WERI-Rb-1 (cell line): ENCODE results near the gene ESRRG.

Experiments
- DNase-seq: peaks from one replicate; pipeline ENCODE4 v3.0.0-alpha.2; 2020
- H3K27ac ChIP-seq: fragments of 250-450 bp; sonication (Bioruptor Pico); 2 replicates; pipeline ENCODE4 v1.5.1; 2020; ENCODE audit warnings: mild to moderate bottlenecking, moderate library complexity
- H3K27me3 ChIP-seq: fragments of 250-450 bp; sonication (Bioruptor Pico); 2 replicates; pipeline ENCODE4 v1.5.1; 2021; ENCODE audit warnings: mild to moderate bottlenecking, low read depth, moderate library complexity; ENCODE audit not compliant: insufficient read depth, severe bottlenecking
- H3K36me3 ChIP-seq: fragments of 250-450 bp; sonication (Bioruptor Pico); 2 replicates; pipeline ENCODE4 v1.5.1; 2020; ENCODE audit warnings: mild to moderate bottlenecking, moderate library complexity
- H3K4me3 ChIP-seq: 2 replicates; pipeline ENCODE4 v1.5.1; 2011; ENCODE audit warnings: low read depth, mild to moderate bottlenecking, control low read depth, low read length
- H3K9me3 ChIP-seq: fragments of 250-450 bp; sonication (Bioruptor Pico); 2 replicates; pipeline ENCODE4 v1.5.1; 2021; ENCODE audit warnings: mild to moderate bottlenecking, moderate library complexity; ENCODE audit not compliant: severe bottlenecking
- TF ChIP-seq, protein P1 (sequence below): IDR thresholded peaks from 2 replicates; pipeline ENCODE4 v1.5.1; 2011; ENCODE audit warnings: low read depth, mild to moderate bottlenecking, control low read depth, inconsistent platforms, low read length

ESRRG gene

GRCh38 chr1:216739793-216740192, 16.6 kb upstream of the ESRRG start:
- Histone ChIP-seq H3K27ac (no peak overlapping the region), H3K4me3 (no peak overlapping the region), H3K9me3 (no peaks in the 10 kb centered on the region), H3K36me3 (no peaks in the 10 kb centered on the region), H3K27me3 (no peaks in the 10 kb centered on the region)
- TF ChIP-seq, protein P1, sequence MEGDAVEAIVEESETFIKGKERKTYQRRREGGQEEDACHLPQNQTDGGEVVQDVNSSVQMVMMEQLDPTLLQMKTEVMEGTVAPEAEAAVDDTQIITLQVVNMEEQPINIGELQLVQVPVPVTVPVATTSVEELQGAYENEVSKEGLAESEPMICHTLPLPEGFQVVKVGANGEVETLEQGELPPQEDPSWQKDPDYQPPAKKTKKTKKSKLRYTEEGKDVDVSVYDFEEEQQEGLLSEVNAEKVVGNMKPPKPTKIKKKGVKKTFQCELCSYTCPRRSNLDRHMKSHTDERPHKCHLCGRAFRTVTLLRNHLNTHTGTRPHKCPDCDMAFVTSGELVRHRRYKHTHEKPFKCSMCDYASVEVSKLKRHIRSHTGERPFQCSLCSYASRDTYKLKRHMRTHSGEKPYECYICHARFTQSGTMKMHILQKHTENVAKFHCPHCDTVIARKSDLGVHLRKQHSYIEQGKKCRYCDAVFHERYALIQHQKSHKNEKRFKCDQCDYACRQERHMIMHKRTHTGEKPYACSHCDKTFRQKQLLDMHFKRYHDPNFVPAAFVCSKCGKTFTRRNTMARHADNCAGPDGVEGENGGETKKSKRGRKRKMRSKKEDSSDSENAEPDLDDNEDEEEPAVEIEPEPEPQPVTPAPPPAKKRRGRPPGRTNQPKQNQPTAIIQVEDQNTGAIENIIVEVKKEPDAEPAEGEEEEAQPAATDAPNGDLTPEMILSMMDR = no peak
- no peak for DNase-seq

DNA sequence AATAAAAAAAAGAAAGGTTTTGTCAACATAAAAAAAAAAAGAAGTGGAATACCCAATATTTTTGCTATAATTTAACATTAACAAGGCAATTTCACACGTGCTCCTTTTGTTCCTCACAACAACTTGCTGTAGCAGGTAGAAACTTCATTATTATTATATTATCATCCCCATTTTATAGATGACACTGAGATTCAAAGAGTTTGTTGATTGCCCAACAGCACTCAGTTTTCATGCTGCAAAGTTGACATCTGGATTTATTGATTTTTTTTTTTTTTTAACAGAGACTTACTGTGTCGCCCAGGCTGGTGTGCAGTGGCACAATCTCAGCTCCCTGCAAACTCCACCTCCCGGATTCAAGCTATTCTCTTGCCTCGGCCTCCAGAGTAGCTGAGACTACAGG, 8.9 kb upstream of the ESRRG start:
- Histone ChIP-seq H3K36me3 (no peaks in the 10 kb centered on the region), H3K27me3 (no peaks in the 10 kb centered on the region), H3K27ac (no peak overlapping the region), H3K4me3 (no peak overlapping the region), H3K9me3 (no peaks in the 10 kb centered on the region)
- no peak for DNase-seq
- TF ChIP-seq, protein P1 = no peak

DNA sequence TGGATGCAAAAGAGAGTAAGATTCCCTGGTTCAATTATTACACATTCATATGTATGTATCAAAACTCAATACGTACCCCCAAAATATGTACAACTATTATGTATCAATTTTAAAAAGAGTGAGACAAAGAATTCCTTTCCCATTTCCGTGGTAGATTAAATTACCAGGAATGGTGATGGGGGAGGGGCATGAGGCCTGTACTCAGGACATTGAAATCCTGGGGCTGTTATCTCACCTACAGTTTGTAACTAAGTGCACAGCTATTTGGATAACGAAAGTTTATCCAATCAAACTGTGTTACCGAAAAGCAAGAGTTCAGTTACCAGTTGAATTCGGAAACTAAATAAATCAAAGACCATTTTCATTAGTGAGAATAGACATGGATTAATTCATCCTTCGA, 8.3 kb upstream of the ESRRG start:
- no peak for DNase-seq
- no peak overlapping the region for H3K4me3 ChIP-seq
- TF ChIP-seq, protein P1 = no peak
- no peaks in the 10 kb centered on the region for H3K9me3 ChIP-seq
- H3K27ac ChIP-seq = no peak overlapping the region
- no peaks in the 10 kb centered on the region for H3K27me3 ChIP-seq
- H3K36me3 ChIP-seq = no peaks in the 10 kb centered on the region

DNA sequence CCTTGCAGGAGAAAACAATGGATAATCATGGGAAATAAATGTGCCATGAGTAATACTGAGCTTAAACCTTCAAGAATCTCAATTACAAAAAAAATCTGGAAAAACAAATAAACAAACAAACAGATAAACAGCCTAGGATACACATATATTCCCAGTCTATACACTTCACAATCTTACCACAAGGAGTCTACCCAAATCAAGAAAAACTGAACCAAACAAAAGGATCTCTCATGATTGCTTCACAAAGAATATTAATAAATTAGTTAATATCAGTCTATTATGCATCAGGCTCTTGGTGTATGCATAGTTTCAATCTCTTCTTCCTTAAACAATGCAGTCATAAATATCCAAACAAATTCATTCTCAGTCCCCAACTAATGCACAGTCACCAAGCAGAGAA, 3.2 kb upstream of the ESRRG start:
- H3K9me3 ChIP-seq = no peaks in the 10 kb centered on the region
- TF ChIP-seq, protein P1 = no peak

GRCh38 chr1:216722821-216723220, 408 bp downstream of the ESRRG start:
- DNase-seq = no peak
- Histone ChIP-seq H3K4me3 (peak overlapping the region; percentile 90), H3K27me3 (no peaks in the 10 kb centered on the region), H3K36me3 (peaks cover 8% of the 10 kb centered on the region), H3K27ac (peak overlapping the region; percentile 80), H3K9me3 (no peaks in the 10 kb centered on the region)
- TF ChIP-seq, protein P1 = no peak

More for the DNA sequence above, 3.2 kb upstream of the ESRRG start:
- Histone ChIP-seq H3K27me3 (no peaks in the 10 kb centered on the region), H3K36me3 (no peaks in the 10 kb centered on the region; the same call in 1 of the 2 replicates), H3K27ac (no peak overlapping the region), H3K4me3 (no peak overlapping the region)
- DNase-seq = no peak

DNA sequence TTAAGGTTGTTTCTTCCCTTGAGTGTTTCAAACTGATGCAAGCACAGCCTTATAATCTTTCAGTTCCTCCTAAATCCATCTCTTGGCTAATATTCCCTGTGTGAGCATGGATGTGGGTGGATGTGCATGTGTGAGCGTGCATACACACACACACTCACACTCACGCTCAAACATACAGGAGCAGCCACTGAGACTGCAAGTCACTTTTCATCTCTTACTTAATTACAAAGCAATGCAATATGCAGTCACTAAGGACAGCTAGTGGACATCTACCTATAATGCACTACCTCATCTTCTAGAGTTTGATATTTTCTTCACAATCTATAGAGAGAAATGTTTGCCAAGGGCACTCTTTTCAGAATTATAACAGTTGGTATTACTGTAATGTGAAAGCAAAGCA, 1.4 kb downstream of the ESRRG start:
- Histone ChIP-seq H3K36me3 (peaks cover 8% of the 10 kb centered on the region), H3K4me3 (peak overlapping the region; percentile 90), H3K27ac (peak overlapping the region; percentile 80), H3K9me3 (no peaks in the 10 kb centered on the region), H3K27me3 (no peaks in the 10 kb centered on the region)
- TF ChIP-seq, protein P1 = peak; percentile 57
- peak; percentile 60 for DNase-seq
